Astrocyte (in vitro differentiated cells and primary cell): ENCODE measurements around the gene MXRA5.

Experiments used
- CTCF ChIP-seq: IDR thresholded peaks from 2 replicates; pipeline ENCODE4 v1.5.1; 2011; ENCODE audit warnings: low read depth, mild to moderate bottlenecking, inconsistent platforms, low read length, moderate library complexity; ENCODE audit not compliant: insufficient read depth
- EZH2 ChIP-seq: IDR thresholded peaks from 2 replicates; pipeline ENCODE4 v1.6.1; 2012; ENCODE audit warnings: mild to moderate bottlenecking, low read length, inconsistent platforms; ENCODE audit not compliant: insufficient read depth

- TF ChIP-seq CTCF (no peak), EZH2 (no peak)
Observed at GRCh38 chrX:3377560-3377959, 31.1 kb upstream of the MXRA5 start.
